ENCODE measurements around the gene SDR39U1.

- TF ChIP-seq CTCF (IDR thresholded peaks at IDR 0.05) (no peak), POLR2A (IDR thresholded peaks at IDR 0.05) (no peak)
Measured at GRCh38 chr14:24407608-24408325, 34.8 kb downstream of the SDR39U1 start.

Measured in thyroid gland (tissue), 4 donors.